Spleen (tissue), 11 donors: ENCODE measurements around the gene HERC3. TPM values are rescaled to one million over a fixed set of nuclear protein-coding genes. Genes with fewer than 3 reads are reported as not detected.

Source experiments
- DNase-seq: peaks from one replicate; pipeline ENCODE4 v3.0.0-alpha.2; 2020
- H3K27ac ChIP-seq, 8 donors: fragments of 200-600 bp; sonication (generic) in 7 of 8; 1 replicate in 4 of 8; 2 replicates in 4 of 8; pipeline versions ENCODE4 v1.5.0 to v1.8.0; 2016 to 2021; ENCODE audit warnings: inconsistent platforms in 4 of 8, mild to moderate bottlenecking in 4 of 8, moderate library complexity in 1 of 8
- H3K27me3 ChIP-seq, 7 donors: fragments of 200-600 bp; sonication (generic) in 6 of 7; replicated peaks in 1 of 7; 1 replicate in 4 of 7; 2 replicates in 3 of 7; pipeline versions ENCODE4 v1.5.0 to v1.8.0; 2016 to 2021; ENCODE audit warnings: inconsistent platforms in 3 of 7, mild to moderate bottlenecking in 1 of 7
- H3K36me3 ChIP-seq, 6 donors: fragments of 200-600 bp; sonication (generic) in 5 of 6; 1 replicate in 4 of 6; 2 replicates in 2 of 6; pipeline versions ENCODE4 v1.5.0 to v1.8.0; 2016 to 2021; ENCODE audit warnings: inconsistent platforms in 2 of 6
- H3K4me1 ChIP-seq, 6 donors: fragments of 200-600 bp; sonication (generic) in 5 of 6; 1 replicate in 3 of 6; 2 replicates in 3 of 6; pipeline versions ENCODE4 v1.5.0 to v1.8.0; 2016 to 2021; ENCODE audit warnings: inconsistent platforms in 3 of 6
- H3K4me3 ChIP-seq, 8 donors: fragments of 200-600 bp; sonication (generic) in 7 of 8; 1 replicate in 4 of 8; 2 replicates in 4 of 8; pipeline versions ENCODE4 v1.5.0 to v1.8.0; 2016 to 2021; ENCODE audit warnings: inconsistent platforms in 4 of 8, mild to moderate bottlenecking in 4 of 8, moderate library complexity in 2 of 8
- H3K9me3 ChIP-seq, 8 donors: fragments of 200-600 bp; sonication (generic) in 7 of 8; 1 replicate in 4 of 8; 2 replicates in 4 of 8; pipeline versions ENCODE4 v1.5.0 to v1.8.0; 2016 to 2021; ENCODE audit warnings: inconsistent platforms in 4 of 8
- CTCF ChIP-seq, 11 experiments: fragments of 200-600 bp in 7 of 11; fragments of 450-650 bp in 4 of 11; sonication (generic) in 4 of 11; IDR thresholded peaks in 8 of 11; conservative IDR thresholded peaks in 3 of 11; 1 replicate in 7 of 11; 2 replicates in 4 of 11; pipeline versions ENCODE4 v1.4.0 to v1.8.0; 2016 to 2021; ENCODE audit warnings: antibody characterized with exemption in 11 of 11, inconsistent platforms in 4 of 11, mild to moderate bottlenecking in 1 of 11
- POLR2A ChIP-seq, 3 donors: fragments of 450-650 bp; IDR thresholded peaks; one replicate each; pipeline ENCODE4 v1.5.1; 2017; ENCODE audit warnings: antibody characterized with exemption in 3 of 3, mild to moderate bottlenecking in 1 of 3
- POLR2AphosphoS5 ChIP-seq, 3 donors: sonication (generic); formaldehyde crosslinking; IDR thresholded peaks; one replicate each; pipeline ENCODE4 v1.5.1; 2017; ENCODE audit warnings: antibody characterized with exemption in 3 of 3
- WGBS, 5 donors: extraction: QIAGEN DNeasy Blood & Tissue Kit in 3 of 5; methylation state at CpG; one replicate each; pipeline versions ENCODE4 v1.1.5 to v1.1.7; 2013 to 2018; 5-methylcytosine and 5-hydroxymethylcytosine counted together
- intact Hi-C: fragments of 100-400 bp; cut with DNase I; formaldehyde crosslinking; loops from one replicate; pipeline ENCODE4 v1.15.0; 2023; ENCODE audit warnings: low total_unique reads
- polyA plus RNA-seq, 3 donors: library from polyadenylated mRNA; stranded (reverse); fragments of 200-250 nt; gene quantifications; one replicate each; pipeline ENCODE4 v1.2.1, GENCODE V29; 2013
- total RNA-seq, 7 donors: library from RNA; depleted of rRNA in 3 of 7; stranded (reverse); fragments of >200 nt in 3 of 7; fragmentation: NEBNext Ultra II Directional in 4 of 7; extraction: Animal tissue kit (Norgen Biotek cat#: 25700) in 4 of 7; gene quantifications; one replicate each; pipeline versions ENCODE4 v1.1.0 to v1.2.1, GENCODE V29; 2016 to 2021
- donor health status: healthy with polysubstance abuse.
- donor health status: DM: no; HTN: no; CAD: no; lungs with moderate emphysema.
- donor health status: DM: no; HTN: no; CAD: no.
- donor health status: Bipolar disorder and iron deficiency.
- donor health status: healthy.
- donor health status: DM: no; HTN: no; CAD: no.
- donor health status: DM: yes; HTN: yes; CAD: no.

HERC3 gene
- total and polyA plus RNA-seq, 10 donors, result 4.4 to 73.5 (median 62.2) TPM

- no peaks in the 10 kb centered on the region for H3K27me3 ChIP-seq
- intact Hi-C loops, result no loop called here
- H3K9me3 ChIP-seq, result no peaks in the 10 kb centered on the region
- H3K4me1 ChIP-seq, result no peaks in the 10 kb centered on the region
- no peak for DNase-seq
- no peak for TF ChIP-seq CTCF (IDR thresholded peaks at IDR 0.05 in 8 of 11, conservative IDR thresholded peaks at IDR 0.05 in 3 of 11)
- no peak for TF ChIP-seq POLR2AphosphoS5 (IDR thresholded peaks at IDR 0.05)
- TF ChIP-seq POLR2A (IDR thresholded peaks at IDR 0.05), result no peak
- 86 to 98% (median 96%) methylated on average over 2 of the region's 2 CpGs for WGBS, 5 donors
- peaks cover 0 to 97% (median 49%) of the 10 kb centered on the region in 6 donors for H3K36me3 ChIP-seq
- no peak overlapping the region for H3K4me3 ChIP-seq
- no peak overlapping the region for H3K27ac ChIP-seq
Measured at GRCh38 chr4:88673886-88674285, 81.6 kb downstream of the HERC3 start.

- DNase-seq, result no peak
- Histone ChIP-seq H3K36me3 (peaks cover 0 to 97% (median 49%) of the 10 kb centered on the region in 6 donors), H3K27me3 (no peaks in the 10 kb centered on the region), H3K4me1 (no peaks in the 10 kb centered on the region), H3K27ac (no peak overlapping the region), H3K9me3 (no peaks in the 10 kb centered on the region), H3K4me3 (no peak overlapping the region)
- TF ChIP-seq CTCF (IDR thresholded peaks at IDR 0.05 in 8 of 11, conservative IDR thresholded peaks at IDR 0.05 in 3 of 11), result no peak
- no peak for TF ChIP-seq POLR2AphosphoS5 (IDR thresholded peaks at IDR 0.05)
- TF ChIP-seq POLR2A (IDR thresholded peaks at IDR 0.05), result no peak
- intact Hi-C loops, result no loop called here
Measured at GRCh38 chr4:88674565-88674964, 82.3 kb downstream of the HERC3 start.

GRCh38 chr4:88674979-88675378 lies 82.7 kb downstream of the HERC3 start:
- Histone ChIP-seq H3K27me3 (no peaks in the 10 kb centered on the region), H3K4me1 (no peaks in the 10 kb centered on the region), H3K36me3 (peaks cover 0 to 97% (median 51%) of the 10 kb centered on the region in 6 donors), H3K27ac (no peak overlapping the region), H3K9me3 (no peaks in the 10 kb centered on the region), H3K4me3 (no peak overlapping the region)
- TF ChIP-seq CTCF (IDR thresholded peaks at IDR 0.05 in 8 of 11, conservative IDR thresholded peaks at IDR 0.05 in 3 of 11) (no peak), POLR2A (IDR thresholded peaks at IDR 0.05) (no peak), POLR2AphosphoS5 (IDR thresholded peaks at IDR 0.05) (no peak)
- 92 to 99% (median 97%) methylated on average over 2 of the region's 2 CpGs for WGBS, 5 donors
- DNase-seq, result no peak
- intact Hi-C loops, result no loop called here

- Histone ChIP-seq H3K27ac (no peak overlapping the region), H3K4me1 (no peaks in the 10 kb centered on the region), H3K27me3 (no peaks in the 10 kb centered on the region), H3K36me3 (peaks cover 0 to 97% (median 52%) of the 10 kb centered on the region in 6 donors), H3K4me3 (no peak overlapping the region), H3K9me3 (no peaks in the 10 kb centered on the region)
- intact Hi-C loops, result no loop called here
- WGBS, 5 donors, result 94 to 98% (median 95%) methylated on average over 2 of the region's 2 CpGs
- TF ChIP-seq POLR2AphosphoS5 (IDR thresholded peaks at IDR 0.05), result no peak
- TF ChIP-seq POLR2A (IDR thresholded peaks at IDR 0.05), result no peak
- no peak for TF ChIP-seq CTCF (IDR thresholded peaks at IDR 0.05 in 8 of 11, conservative IDR thresholded peaks at IDR 0.05 in 3 of 11)
- no peak for DNase-seq
Measured at GRCh38 chr4:88675543-88675942, 83.3 kb downstream of the HERC3 start.
